IMR-90 (cell line): ENCODE data around the gene DBH.

Experiments
- ELK1 ChIP-seq: fragments of 150-350 bp; IDR thresholded peaks from 2 replicates; pipeline ENCODE4 v1.6.1; 2016; ENCODE audit warnings: low read depth, mild to moderate bottlenecking, low read length, moderate library complexity, borderline replicate concordance
- FOS ChIP-seq: fragments of 150-350 bp; IDR thresholded peaks from 2 replicates; pipeline ENCODE4 v1.6.1; 2016; ENCODE audit warnings: low read depth, low read length
- POLR2A ChIP-seq: IDR thresholded peaks from 2 replicates; pipeline ENCODE4 v1.6.1; 2012; ENCODE audit warnings: mild to moderate bottlenecking, low read depth, low read length
- TF ChIP-seq, protein P1 (sequence below): conservative IDR thresholded peaks from 2 replicates; pipeline ENCODE4 v1.5.1; 2012; ENCODE audit warnings: mild to moderate bottlenecking, low read depth, low read length, improper control_type of control experiment

DNA sequence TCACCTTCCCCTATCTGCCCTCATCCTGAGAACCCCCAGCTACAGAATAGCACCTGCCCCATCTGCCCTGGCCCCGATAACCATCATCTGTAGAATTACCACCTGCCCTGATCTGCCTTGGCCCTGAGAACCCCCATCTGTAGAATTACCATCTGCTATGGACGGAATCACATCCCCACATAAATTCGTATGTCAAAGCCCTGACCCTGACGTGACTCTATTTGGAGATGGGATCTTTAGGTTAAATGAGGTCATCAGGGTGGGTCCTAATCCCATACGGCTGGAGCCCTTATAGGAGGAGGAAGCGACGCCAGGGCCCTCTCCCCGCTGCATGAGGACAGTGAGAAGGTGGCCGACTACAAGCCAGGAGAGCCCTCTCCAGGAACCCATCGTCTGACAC, 69.4 kb downstream of the DBH start:
- no peak for TF ChIP-seq FOS
- TF ChIP-seq POLR2A = no peak
- TF ChIP-seq, protein P1, sequence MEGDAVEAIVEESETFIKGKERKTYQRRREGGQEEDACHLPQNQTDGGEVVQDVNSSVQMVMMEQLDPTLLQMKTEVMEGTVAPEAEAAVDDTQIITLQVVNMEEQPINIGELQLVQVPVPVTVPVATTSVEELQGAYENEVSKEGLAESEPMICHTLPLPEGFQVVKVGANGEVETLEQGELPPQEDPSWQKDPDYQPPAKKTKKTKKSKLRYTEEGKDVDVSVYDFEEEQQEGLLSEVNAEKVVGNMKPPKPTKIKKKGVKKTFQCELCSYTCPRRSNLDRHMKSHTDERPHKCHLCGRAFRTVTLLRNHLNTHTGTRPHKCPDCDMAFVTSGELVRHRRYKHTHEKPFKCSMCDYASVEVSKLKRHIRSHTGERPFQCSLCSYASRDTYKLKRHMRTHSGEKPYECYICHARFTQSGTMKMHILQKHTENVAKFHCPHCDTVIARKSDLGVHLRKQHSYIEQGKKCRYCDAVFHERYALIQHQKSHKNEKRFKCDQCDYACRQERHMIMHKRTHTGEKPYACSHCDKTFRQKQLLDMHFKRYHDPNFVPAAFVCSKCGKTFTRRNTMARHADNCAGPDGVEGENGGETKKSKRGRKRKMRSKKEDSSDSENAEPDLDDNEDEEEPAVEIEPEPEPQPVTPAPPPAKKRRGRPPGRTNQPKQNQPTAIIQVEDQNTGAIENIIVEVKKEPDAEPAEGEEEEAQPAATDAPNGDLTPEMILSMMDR = no peak
- TF ChIP-seq ELK1 = no peak
